Activated T-helper 1 cell treated with anti-CD3 and anti-CD28 coated beads, Interleukin-12 subunit alpha, Interleukin-12 subunit beta, Interleukin-2, Interleukin-4 antibody, amounts not matched to agents 30 ng/mL and 10 ng/mL and 1 ng/mL, durations not matched to agents 14 hours and 24 hours and 36 hours (primary cell): ENCODE results near the gene MED1. TPM values are rescaled to one million over a fixed set of nuclear protein-coding genes. Genes with fewer than 3 reads are reported as not detected.
"Not testable (repeated sequence)": the region's sequence is repeated elsewhere in the genome, so short reads cannot be mapped to it uniquely, and the experiment has no call there.

Experiments
- DNase-seq: peaks from one replicate; pipeline ENCODE4 v3.0.0; 2021; ENCODE audit warnings: low spot score
- H3K27ac Mint-ChIP-seq: one replicate; pipeline ENCODE4 v1.8.0; 2021; ENCODE audit warnings: mild to moderate bottlenecking, mixed read lengths
- H3K27me3 Mint-ChIP-seq: one replicate; pipeline ENCODE4 v1.8.0; 2022; ENCODE audit warnings: mild to moderate bottlenecking, moderate library complexity, mixed read lengths; ENCODE audit not compliant: insufficient read depth
- H3K36me3 Mint-ChIP-seq: one replicate; pipeline ENCODE4 v1.8.0; 2021; ENCODE audit warnings: low read depth, mixed read lengths
- H3K4me1 Mint-ChIP-seq: one replicate; pipeline ENCODE4 v1.8.0; 2021; ENCODE audit warnings: low read depth, mixed read lengths
- H3K4me3 Mint-ChIP-seq: one replicate; pipeline ENCODE4 v1.8.0; 2021; ENCODE audit warnings: mild to moderate bottlenecking, moderate library complexity, mixed read lengths
- H3K9me3 Mint-ChIP-seq: one replicate; pipeline ENCODE4 v1.8.0; 2021; ENCODE audit warnings: mixed read lengths
- intact Hi-C: fragments of 100-400 bp; cut with micrococcal nuclease; formaldehyde crosslinking; loops from one replicate; pipeline ENCODE4 v1.15.1; 2024
- total RNA-seq: library from RNA; stranded (reverse); gene quantifications from 2 replicates; pipeline ENCODE4 v1.2.3, GENCODE V29; 2022

The MED1 gene
- total RNA-seq, 1 donor from 2014 or later: 72.0 TPM

- no peak for DNase-seq
- Mint-ChIP-seq H3K27ac (peak overlapping the region; percentile 98), H3K36me3 (peaks cover 28% of the 10 kb centered on the region), H3K4me3 (peak overlapping the region; percentile 95), H3K9me3 (no peaks in the 10 kb centered on the region), H3K27me3 (no peaks in the 10 kb centered on the region), H3K4me1 (peaks cover 50% of the 10 kb centered on the region)
- intact Hi-C loops: loop anchor here (1.0 to 5.0 kb wide), 9 partner anchors 11 to 710 kb away; partner anchors contain the start of genes CACNB1, LRRC3C, MED1 and ORMDL3
Observed at GRCh38 chr17:39461926-39462569, 11.0 kb upstream of the MED1 start.

GRCh38 chr17:39461113-39461925 lies 10.3 kb upstream of the MED1 start, which contains the start of gene CDK12:
Gene CDK12, plus strand, starts transcription at chr17:39461486. Its CDS starts 586 bp downstream, at chr17:39462072.
- Mint-ChIP-seq H3K27ac (peak within 1 kb of the TSS; percentile 98), H3K27me3 (no peaks in the 10 kb centered on the region), H3K9me3 (no peaks in the 10 kb centered on the region), H3K4me1 (peaks cover 44% of the 10 kb centered on the region), H3K4me3 (peak within 1 kb of the TSS; percentile 95), H3K36me3 (peaks cover 26% of the 10 kb centered on the region)
- intact Hi-C loops: loop anchor here (1.0 to 5.0 kb wide), 9 partner anchors 10 to 709 kb away; partner anchors contain the start of genes CACNB1, LRRC3C, MED1 and ORMDL3
- peak; percentile 94 for DNase-seq

GRCh38 chr17:39455919-39456318 lies 4.9 kb upstream of the MED1 start:
- no peaks in the 10 kb centered on the region for H3K27me3 Mint-ChIP-seq
- H3K36me3 Mint-ChIP-seq: peaks cover 5% of the 10 kb centered on the region
- H3K27ac Mint-ChIP-seq: no peak overlapping the region
- no peaks in the 10 kb centered on the region for H3K9me3 Mint-ChIP-seq
- no peak overlapping the region for H3K4me3 Mint-ChIP-seq
- intact Hi-C loops: no loop called here
- peaks cover 19% of the 10 kb centered on the region for H3K4me1 Mint-ChIP-seq
- DNase-seq: no peak

- intact Hi-C loops: no loop called here
- Mint-ChIP-seq H3K27me3 (no peaks in the 10 kb centered on the region), H3K27ac (no peak overlapping the region), H3K9me3 (no peaks in the 10 kb centered on the region), H3K4me3 (peak overlapping the region; percentile 99), H3K4me1 (peaks cover 25% of the 10 kb centered on the region), H3K36me3 (peaks cover 14% of the 10 kb centered on the region)
- DNase-seq: no peak
Observed at GRCh38 chr17:39450051-39450450, 1.0 kb downstream of the MED1 start.

- H3K9me3 Mint-ChIP-seq: no peaks in the 10 kb centered on the region
- H3K4me3 Mint-ChIP-seq: no peak overlapping the region
- no peak overlapping the region for H3K27ac Mint-ChIP-seq
- H3K27me3 Mint-ChIP-seq: no peaks in the 10 kb centered on the region
- H3K36me3 Mint-ChIP-seq: peaks cover 22% of the 10 kb centered on the region
- intact Hi-C loops: no loop called here
- H3K4me1 Mint-ChIP-seq: peaks cover 19% of the 10 kb centered on the region
- DNase-seq: no peak
Observed at GRCh38 chr17:39447561-39447960, 3.5 kb downstream of the MED1 start.

GRCh38 chr17:39443326-39443725 lies 7.7 kb downstream of the MED1 start:
- Mint-ChIP-seq H3K27ac (no peak overlapping the region), H3K4me3 (no peak overlapping the region), H3K9me3 (no peaks in the 10 kb centered on the region), H3K27me3 (no peaks in the 10 kb centered on the region), H3K4me1 (peaks cover 4% of the 10 kb centered on the region), H3K36me3 (peaks cover 37% of the 10 kb centered on the region)
- no peak for DNase-seq
- intact Hi-C loops: no loop called here

- H3K4me3 Mint-ChIP-seq, intact Hi-C loops, H3K9me3 Mint-ChIP-seq, H3K27me3 Mint-ChIP-seq, DNase-seq, H3K4me1 Mint-ChIP-seq, H3K27ac Mint-ChIP-seq: not testable (repeated sequence)
- peaks cover 32% of the 10 kb centered on the region for H3K36me3 Mint-ChIP-seq
Observed at GRCh38 chr17:39439868-39440267, 11.2 kb downstream of the MED1 start.

GRCh38 chr17:39429600-39429999 lies 21.5 kb downstream of the MED1 start:
- intact Hi-C loops: no loop called here
- Mint-ChIP-seq H3K4me1 (no peaks in the 10 kb centered on the region), H3K4me3 (no peak overlapping the region), H3K27me3 (no peaks in the 10 kb centered on the region), H3K36me3 (peaks cover 20% of the 10 kb centered on the region), H3K27ac (no peak overlapping the region), H3K9me3 (no peaks in the 10 kb centered on the region)
- no peak for DNase-seq

- Mint-ChIP-seq H3K4me1 (no peaks in the 10 kb centered on the region), H3K4me3 (no peak overlapping the region), H3K27ac (no peak overlapping the region), H3K36me3 (peaks cover 29% of the 10 kb centered on the region), H3K27me3 (no peaks in the 10 kb centered on the region), H3K9me3 (no peaks in the 10 kb centered on the region)
- DNase-seq: no peak
- intact Hi-C loops: no loop called here
Observed at GRCh38 chr17:39416141-39416540, 34.9 kb downstream of the MED1 start.

- peaks cover 7% of the 10 kb centered on the region for H3K4me1 Mint-ChIP-seq
- intact Hi-C loops: no loop called here
- no peak overlapping the region for H3K27ac Mint-ChIP-seq
- H3K27me3 Mint-ChIP-seq: no peaks in the 10 kb centered on the region
- H3K9me3 Mint-ChIP-seq: no peaks in the 10 kb centered on the region
- peaks cover 45% of the 10 kb centered on the region for H3K36me3 Mint-ChIP-seq
- no peak for DNase-seq
- H3K4me3 Mint-ChIP-seq: no peak overlapping the region
Observed at GRCh38 chr17:39410279-39410678, 40.8 kb downstream of the MED1 start.

GRCh38 chr17:39408360-39408759 lies 42.7 kb downstream of the MED1 start:
- intact Hi-C loops: loop anchor here (10.0 kb wide), 1 partner anchor 534 kb away; the partner anchor contains the start of gene LASP1
- H3K9me3 Mint-ChIP-seq: no peaks in the 10 kb centered on the region
- no peak overlapping the region for H3K27ac Mint-ChIP-seq

GRCh38 chr17:39406951-39407350 lies 44.1 kb downstream of the MED1 start:
- H3K27ac Mint-ChIP-seq: no peak overlapping the region
- no peak overlapping the region for H3K4me3 Mint-ChIP-seq
- peaks cover 39% of the 10 kb centered on the region for H3K36me3 Mint-ChIP-seq
- no peaks in the 10 kb centered on the region for H3K9me3 Mint-ChIP-seq
- H3K27me3 Mint-ChIP-seq: no peaks in the 10 kb centered on the region
- peaks cover 27% of the 10 kb centered on the region for H3K4me1 Mint-ChIP-seq
- intact Hi-C loops: loop anchor here (10.0 kb wide), 1 partner anchor 532 kb away; the partner anchor contains the start of gene LASP1
- no peak for DNase-seq

More at GRCh38 chr17:39408360-39408759, 42.7 kb downstream of the MED1 start:
- Mint-ChIP-seq H3K4me1 (peaks cover 19% of the 10 kb centered on the region), H3K27me3 (no peaks in the 10 kb centered on the region), H3K36me3 (peaks cover 39% of the 10 kb centered on the region), H3K4me3 (no peak overlapping the region)
- DNase-seq: no peak

- no peaks in the 10 kb centered on the region for H3K27me3 Mint-ChIP-seq
- H3K36me3 Mint-ChIP-seq: peaks cover 29% of the 10 kb centered on the region
- DNase-seq: no peak
- no peaks in the 10 kb centered on the region for H3K9me3 Mint-ChIP-seq
- no peak overlapping the region for H3K4me3 Mint-ChIP-seq
- peaks cover 33% of the 10 kb centered on the region for H3K4me1 Mint-ChIP-seq
- intact Hi-C loops: loop anchor here (10.0 kb wide), 1 partner anchor 531 kb away; the partner anchor contains the start of gene LASP1
- peak overlapping the region; percentile 82 for H3K27ac Mint-ChIP-seq
Observed at GRCh38 chr17:39405436-39405835, 45.6 kb downstream of the MED1 start.
